A549 treated with Hydrocortisone at 1 μM for 4 hours (cell line): ENCODE measurements around the gene CCHCR1. TPM values are rescaled to one million over a fixed set of nuclear protein-coding genes. Genes with fewer than 3 reads are reported as not detected.

Experiments used
- total RNA-seq: library from RNA; stranded (reverse); fragments of 200-300 nt; extraction: Qiagen RNA extraction; gene quantifications from 5 replicates; pipeline ENCODE4 v1.2.3, GENCODE V29; 2022

Gene CCHCR1, protein sequence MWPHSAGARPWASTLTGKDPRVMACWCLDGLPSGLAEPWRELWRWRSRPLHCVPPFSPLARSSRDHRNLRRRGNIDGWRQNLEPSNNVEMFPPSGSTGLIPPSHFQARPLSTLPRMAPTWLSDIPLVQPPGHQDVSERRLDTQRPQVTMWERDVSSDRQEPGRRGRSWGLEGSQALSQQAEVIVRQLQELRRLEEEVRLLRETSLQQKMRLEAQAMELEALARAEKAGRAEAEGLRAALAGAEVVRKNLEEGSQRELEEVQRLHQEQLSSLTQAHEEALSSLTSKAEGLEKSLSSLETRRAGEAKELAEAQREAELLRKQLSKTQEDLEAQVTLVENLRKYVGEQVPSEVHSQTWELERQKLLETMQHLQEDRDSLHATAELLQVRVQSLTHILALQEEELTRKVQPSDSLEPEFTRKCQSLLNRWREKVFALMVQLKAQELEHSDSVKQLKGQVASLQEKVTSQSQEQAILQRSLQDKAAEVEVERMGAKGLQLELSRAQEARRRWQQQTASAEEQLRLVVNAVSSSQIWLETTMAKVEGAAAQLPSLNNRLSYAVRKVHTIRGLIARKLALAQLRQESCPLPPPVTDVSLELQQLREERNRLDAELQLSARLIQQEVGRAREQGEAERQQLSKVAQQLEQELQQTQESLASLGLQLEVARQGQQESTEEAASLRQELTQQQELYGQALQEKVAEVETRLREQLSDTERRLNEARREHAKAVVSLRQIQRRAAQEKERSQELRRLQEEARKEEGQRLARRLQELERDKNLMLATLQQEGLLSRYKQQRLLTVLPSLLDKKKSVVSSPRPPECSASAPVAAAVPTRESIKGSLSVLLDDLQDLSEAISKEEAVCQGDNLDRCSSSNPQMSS
- total RNA-seq = 7.0 to 8.0 TPM (median 7.7 TPM) in 5 replicates

DNA sequence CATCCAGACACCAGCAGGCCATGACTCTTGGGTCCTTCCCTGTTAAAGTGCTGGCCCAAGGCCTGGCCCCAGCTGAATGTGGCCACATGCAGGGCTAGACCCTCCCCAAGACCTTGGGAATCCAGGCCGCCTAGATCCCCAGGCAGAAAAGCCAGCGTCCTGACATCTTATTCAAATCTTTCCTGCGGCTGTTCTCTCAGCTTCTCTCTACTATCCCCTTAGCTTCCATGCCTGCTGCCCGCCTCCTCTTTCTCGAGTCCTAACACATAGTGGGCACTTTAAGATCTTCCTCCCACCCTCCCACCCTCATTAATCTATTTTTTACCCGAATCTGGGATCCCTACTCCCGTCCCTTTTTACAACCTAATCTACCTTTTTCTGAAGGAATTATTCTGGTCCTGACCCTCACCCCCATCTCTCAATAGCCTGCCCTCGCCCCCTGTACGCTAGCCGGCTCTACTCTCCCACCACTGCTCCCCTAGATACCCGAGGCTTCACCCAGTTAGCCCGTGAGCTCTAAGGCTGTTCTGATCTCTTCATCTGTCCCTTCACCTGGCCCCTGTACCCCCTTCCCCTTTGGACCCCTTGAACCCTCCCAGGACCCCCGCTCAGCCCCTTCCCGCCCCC, at the start of gene CCHCR1:
Gene CCHCR1, minus strand, starts transcription at position 290 of the 627 bp plus-strand sequence. Its CDS starts 202 bp downstream, at position 88.

DNA sequence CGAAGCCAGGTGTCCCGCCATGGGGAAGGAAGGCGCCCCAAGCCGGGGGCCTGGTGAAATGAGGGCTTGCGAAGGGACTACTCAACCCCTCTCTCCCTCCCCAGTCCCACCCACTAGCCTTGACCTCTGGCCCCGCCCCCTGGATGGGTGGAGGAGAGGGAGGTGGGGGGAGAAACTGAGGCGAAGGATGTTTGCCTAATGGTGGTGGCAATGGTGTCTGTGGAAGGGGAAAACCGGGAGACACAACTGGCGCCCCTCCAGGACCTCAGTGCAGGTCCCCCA, 12.9 kb upstream of the CCHCR1 start, which contains the start of gene POU5F1:
Gene POU5F1, minus strand, starts transcription at position 83 of the 282 bp plus-strand sequence. Its CDS starts 62 bp downstream, at position 21.

DNA sequence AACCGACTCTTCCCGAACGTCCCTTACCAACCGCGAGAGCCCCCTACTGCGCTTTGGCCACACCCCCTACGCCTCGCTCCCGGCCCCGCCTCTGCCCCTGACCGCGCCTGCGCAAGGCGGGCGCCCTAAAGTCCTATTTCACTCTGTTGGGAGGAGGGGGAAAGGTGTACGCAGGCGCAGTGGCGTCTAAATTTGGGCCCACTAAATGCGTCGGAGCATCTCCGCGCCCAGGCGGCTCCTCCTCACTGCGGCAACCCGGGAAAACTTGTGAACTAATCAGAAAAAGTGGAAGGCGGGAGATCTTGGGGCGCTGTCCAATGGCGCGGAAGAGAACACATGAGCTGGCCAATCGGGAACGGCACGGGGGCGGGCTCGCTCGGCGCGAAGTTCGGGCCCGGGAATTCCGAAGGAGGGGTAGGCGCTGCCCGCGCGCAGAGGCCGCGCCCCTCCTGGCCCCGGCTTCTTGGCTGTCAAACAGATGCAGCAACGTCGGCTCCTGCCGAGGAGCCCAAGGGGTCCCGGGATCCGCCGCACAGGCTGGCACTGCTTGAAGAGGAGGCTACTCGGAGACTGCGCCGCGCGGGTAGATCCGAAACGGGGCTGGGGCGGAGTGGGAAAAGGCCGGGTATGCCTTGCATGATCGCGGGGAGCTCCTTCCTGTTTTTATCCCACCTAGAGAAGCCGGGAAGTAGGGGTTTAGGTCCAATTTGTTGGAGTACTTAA, 699 bp upstream of the CCHCR1 start, which contains the start of gene TCF19:
Gene TCF19, plus strand, starts transcription at position 450 of the 723 bp plus-strand sequence. CDS start 881 bp downstream, outside the sequence.

DNA sequence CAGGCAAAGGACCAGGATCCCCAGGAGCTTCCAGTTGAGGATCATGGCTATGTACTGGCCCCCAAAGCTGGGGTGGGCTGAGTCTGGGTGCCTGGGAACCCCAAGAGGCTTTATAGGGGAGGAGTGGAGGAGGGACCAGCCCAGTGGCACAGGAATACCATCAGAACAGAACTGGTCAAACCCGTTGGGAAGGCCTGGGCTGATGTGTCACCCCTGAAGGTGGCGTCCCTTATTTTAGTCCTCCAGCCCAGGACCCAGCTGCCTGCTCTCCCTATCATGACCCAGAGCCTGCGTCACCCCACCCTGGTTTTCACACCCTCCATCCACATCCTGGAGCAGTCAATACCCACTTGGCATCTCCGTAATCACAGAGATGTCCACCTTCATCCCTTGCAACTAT, 18.6 kb downstream of the CCHCR1 start, which contains the start of gene PSORS1C2:
Gene PSORS1C2, minus strand, starts transcription at position 85 of the 400 bp plus-strand sequence. Its CDS starts 40 bp downstream, at position 45.

DNA sequence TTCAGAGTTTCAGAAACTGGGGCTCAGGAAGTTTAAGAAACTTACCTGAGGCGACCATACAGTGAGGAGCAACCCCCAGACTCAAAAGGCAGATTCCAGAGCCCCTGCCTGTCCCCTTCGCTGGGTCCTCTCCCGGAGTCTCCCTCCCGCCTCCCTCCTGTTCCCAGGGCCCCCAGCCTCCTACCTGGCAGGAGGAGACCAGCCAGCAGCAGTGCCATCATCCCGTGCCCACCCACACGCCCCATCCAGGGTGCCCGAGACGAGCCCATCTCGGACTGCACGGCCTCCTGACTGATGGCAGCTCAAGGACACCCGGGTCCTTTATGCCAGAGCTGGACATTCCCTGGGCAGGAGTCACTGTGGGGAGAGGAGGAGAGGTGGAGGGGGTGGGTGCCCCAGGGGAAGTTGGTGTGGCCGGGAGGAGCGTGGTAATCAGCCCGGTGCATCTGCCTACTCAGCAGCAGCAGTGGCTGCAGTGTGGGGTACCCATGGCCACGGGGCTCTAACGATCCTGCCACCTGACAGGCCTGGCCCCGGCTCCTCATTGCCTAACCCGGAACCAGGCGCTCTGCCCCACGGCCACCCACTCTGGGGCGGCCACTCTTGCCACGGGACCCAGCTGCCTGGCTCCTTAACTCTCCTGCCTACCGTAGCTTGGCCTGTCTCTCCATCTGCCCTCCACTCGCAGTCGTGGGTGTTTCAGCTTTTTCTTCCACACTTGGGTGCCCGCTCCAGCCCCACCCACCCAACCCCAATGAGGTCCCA, 37.3 kb downstream of the CCHCR1 start, which contains the start of gene CDSN:
Gene CDSN, minus strand, starts transcription at position 296 of the 765 bp plus-strand sequence. Its CDS starts 27 bp downstream, at position 269.

DNA sequence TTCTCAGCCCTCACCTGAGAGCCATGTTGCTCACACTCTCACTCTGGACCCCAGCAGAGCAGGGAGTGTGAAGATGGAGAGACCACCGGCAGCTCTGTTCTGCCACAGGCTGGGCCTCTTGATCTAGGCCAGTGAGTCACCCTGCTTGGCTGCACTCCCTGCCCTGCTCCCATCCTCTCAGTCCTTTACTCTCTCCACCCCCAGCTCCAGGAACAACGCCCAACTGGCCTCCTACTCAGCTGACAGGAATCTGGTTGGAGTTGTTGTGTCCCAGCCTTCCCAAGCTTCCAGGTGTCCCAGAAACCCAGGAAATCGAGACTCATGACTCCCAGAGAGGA, 43.1 kb downstream of the CCHCR1 start, which contains the start of gene PSORS1C1:
Gene PSORS1C1, plus strand, starts transcription at position 260 of the 338 bp plus-strand sequence. CDS start 14,833 bp downstream, outside the sequence.

DNA sequence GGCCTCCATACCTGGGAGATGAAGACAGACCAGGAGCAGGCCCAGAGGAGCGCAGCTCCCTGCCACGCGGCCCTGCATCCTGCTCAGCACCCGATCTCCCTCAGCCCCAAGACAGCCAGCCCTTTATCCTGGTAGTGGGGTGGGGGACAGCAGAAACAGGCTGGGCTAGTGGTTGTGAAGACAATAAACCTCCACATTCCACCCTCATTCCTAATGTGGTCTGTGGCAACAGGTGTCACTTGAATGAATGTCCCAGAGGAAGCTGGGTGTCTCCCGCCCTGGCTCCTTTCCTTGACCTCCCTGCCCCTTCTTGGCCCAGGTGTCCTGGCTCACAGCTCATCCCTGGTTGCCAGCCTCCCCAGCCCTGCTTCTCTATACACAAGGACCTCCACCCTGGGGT, 45.1 kb downstream of the CCHCR1 start, which contains the start of gene C6orf15:
Gene C6orf15, minus strand, starts transcription at position 98 of the 400 bp plus-strand sequence. Its CDS starts 20 bp downstream, at position 78.

Other genes with a start within 250 kb of the CCHCR1 start
- 17.1 to 32.8 TPM (median 18.2 TPM) in 5 replicates for gene GTF2H4, start 249.6 kb downstream of the CCHCR1 start, total RNA-seq
- 13.5 to 16.5 TPM (median 14.8 TPM) in 5 replicates for gene VARS2, start 243.6 kb downstream of the CCHCR1 start, total RNA-seq
- not detected in 5 replicates for gene SFTA2, start 225.6 kb downstream of the CCHCR1 start, total RNA-seq
- 0.07 to 0.15 TPM (median 0.12 TPM) in 5 replicates for gene MUCL3, start 216.8 kb downstream of the CCHCR1 start, total RNA-seq
- 0.02 TPM in 1 of 5 replicates, not detected in the others for gene MUC21, start 174.1 kb downstream of the CCHCR1 start, total RNA-seq
- gene MUC22, start 147.3 kb downstream of the CCHCR1 start, total RNA-seq = 0.01 to 0.03 TPM (median 0.02 TPM) in 4 of 5 replicates, not detected in the other
- 0.09 TPM in 1 of 5 replicates, not detected in the others for gene C6orf15, start 45.2 kb downstream of the CCHCR1 start, total RNA-seq
- 3.2 to 6.3 TPM (median 4.4 TPM) in 5 replicates for gene PSORS1C1, start 43.0 kb downstream of the CCHCR1 start, total RNA-seq
- 0.05 to 0.07 TPM in 2 of 5 replicates, not detected in the others for gene CDSN, start 37.4 kb downstream of the CCHCR1 start, total RNA-seq
- 0.09 TPM in 1 of 5 replicates, not detected in the others for gene PSORS1C2, start 18.7 kb downstream of the CCHCR1 start, total RNA-seq
- gene TCF19, start 787 bp upstream of the CCHCR1 start, total RNA-seq = 13.7 to 14.9 TPM (median 14.4 TPM) in 5 replicates
- gene POU5F1, start 12.9 kb upstream of the CCHCR1 start, total RNA-seq = 10.0 to 17.0 TPM (median 11.3 TPM) in 5 replicates
- gene HLA-C, start 114.3 kb upstream of the CCHCR1 start, total RNA-seq = 46.3 to 55.2 TPM (median 49.3 TPM) in 5 replicates
- gene HLA-B, start 199.4 kb upstream of the CCHCR1 start, total RNA-seq = 24.9 to 35.0 TPM (median 28.2 TPM) in 5 replicates
- gene MICA, start 245.8 kb upstream of the CCHCR1 start, total RNA-seq = 27.8 to 29.9 TPM (median 29.8 TPM) in 5 replicates